RWPE2 (cell line): ENCODE data around the gene TRIM15.

Source experiments
- ATAC-seq: fragments of 200-7000 bp; cut with Tn5 transposase; 3 replicates; pipeline ENCODE4 v1.9.1; 2021; ENCODE audit warnings: low read depth
- DNase-seq: peaks from one replicate; pipeline ENCODE4 v3.0.0-alpha.2; 2020; ENCODE audit warnings: low spot score
- H3K27ac ChIP-seq: fragments of 450-650 bp; 2 replicates; pipeline ENCODE4 v1.5.1; 2017; ENCODE audit warnings: mild to moderate bottlenecking; ENCODE audit not compliant: poor library complexity, severe bottlenecking
- H3K27me3 ChIP-seq: fragments of 250-450 bp; sonication (Bioruptor Pico); 2 replicates; pipeline ENCODE4 v1.5.1; 2021; ENCODE audit warnings: mild to moderate bottlenecking, moderate library complexity; ENCODE audit not compliant: insufficient read depth, poor library complexity, severe bottlenecking
- H3K36me3 ChIP-seq: fragments of 250-450 bp; sonication (Bioruptor Pico); 2 replicates; pipeline ENCODE4 v1.5.1; 2020; ENCODE audit warnings: low read depth, mild to moderate bottlenecking, moderate library complexity
- H3K4me1 ChIP-seq: fragments of 250-450 bp; sonication (Bioruptor Pico); 2 replicates; pipeline ENCODE4 v1.5.1; 2021; ENCODE audit warnings: mild to moderate bottlenecking, moderate library complexity; ENCODE audit not compliant: insufficient read depth, poor library complexity, severe bottlenecking
- H3K4me3 ChIP-seq: fragments of 250-450 bp; sonication (Bioruptor Pico); 2 replicates; pipeline ENCODE4 v1.5.1; 2021; ENCODE audit warnings: mild to moderate bottlenecking, moderate library complexity; ENCODE audit not compliant: severe bottlenecking
- H3K9me3 ChIP-seq: fragments of 250-450 bp; sonication (Bioruptor Pico); 2 replicates; pipeline ENCODE4 v1.5.1; 2021; ENCODE audit warnings: mild to moderate bottlenecking, moderate library complexity; ENCODE audit not compliant: severe bottlenecking
- TF ChIP-seq, protein P1 (sequence below): fragments of 450-650 bp; IDR thresholded peaks from one replicate; pipeline ENCODE4 v1.5.1; 2017; ENCODE audit warnings: mild to moderate bottlenecking, moderate library complexity; ENCODE audit not compliant: poor library complexity, severe bottlenecking

Gene TRIM15

DNA sequence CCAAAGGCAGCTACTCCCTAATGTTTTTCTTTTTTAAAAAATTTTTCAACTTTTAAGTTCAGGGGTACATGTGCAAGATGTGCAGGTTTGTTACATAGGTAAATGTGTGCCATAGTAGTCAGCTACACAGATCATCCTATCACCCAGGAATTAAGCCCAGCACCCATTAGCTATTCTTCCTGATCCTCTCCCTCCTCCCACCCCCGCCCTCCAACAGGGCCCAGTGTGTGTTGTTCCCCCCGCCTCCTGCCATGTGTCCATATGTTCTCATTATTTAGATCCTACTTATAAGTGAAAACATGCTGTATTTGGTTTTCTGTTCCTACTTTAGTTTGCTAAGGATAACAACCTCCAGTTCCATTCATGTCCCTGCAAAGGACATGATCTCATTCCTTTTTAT lies 12.4 kb downstream of the TRIM15 start:
- no peak for DNase-seq
- no peak for ATAC-seq
- Histone ChIP-seq H3K27me3 (peaks cover 44% of the 10 kb centered on the region), H3K27ac (no peak overlapping the region), H3K4me3 (no peak overlapping the region), H3K9me3 (peaks cover 5% of the 10 kb centered on the region), H3K4me1 (no peaks in the 10 kb centered on the region), H3K36me3 (no peaks in the 10 kb centered on the region)
- TF ChIP-seq, protein P1, sequence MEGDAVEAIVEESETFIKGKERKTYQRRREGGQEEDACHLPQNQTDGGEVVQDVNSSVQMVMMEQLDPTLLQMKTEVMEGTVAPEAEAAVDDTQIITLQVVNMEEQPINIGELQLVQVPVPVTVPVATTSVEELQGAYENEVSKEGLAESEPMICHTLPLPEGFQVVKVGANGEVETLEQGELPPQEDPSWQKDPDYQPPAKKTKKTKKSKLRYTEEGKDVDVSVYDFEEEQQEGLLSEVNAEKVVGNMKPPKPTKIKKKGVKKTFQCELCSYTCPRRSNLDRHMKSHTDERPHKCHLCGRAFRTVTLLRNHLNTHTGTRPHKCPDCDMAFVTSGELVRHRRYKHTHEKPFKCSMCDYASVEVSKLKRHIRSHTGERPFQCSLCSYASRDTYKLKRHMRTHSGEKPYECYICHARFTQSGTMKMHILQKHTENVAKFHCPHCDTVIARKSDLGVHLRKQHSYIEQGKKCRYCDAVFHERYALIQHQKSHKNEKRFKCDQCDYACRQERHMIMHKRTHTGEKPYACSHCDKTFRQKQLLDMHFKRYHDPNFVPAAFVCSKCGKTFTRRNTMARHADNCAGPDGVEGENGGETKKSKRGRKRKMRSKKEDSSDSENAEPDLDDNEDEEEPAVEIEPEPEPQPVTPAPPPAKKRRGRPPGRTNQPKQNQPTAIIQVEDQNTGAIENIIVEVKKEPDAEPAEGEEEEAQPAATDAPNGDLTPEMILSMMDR, result no peak

DNA sequence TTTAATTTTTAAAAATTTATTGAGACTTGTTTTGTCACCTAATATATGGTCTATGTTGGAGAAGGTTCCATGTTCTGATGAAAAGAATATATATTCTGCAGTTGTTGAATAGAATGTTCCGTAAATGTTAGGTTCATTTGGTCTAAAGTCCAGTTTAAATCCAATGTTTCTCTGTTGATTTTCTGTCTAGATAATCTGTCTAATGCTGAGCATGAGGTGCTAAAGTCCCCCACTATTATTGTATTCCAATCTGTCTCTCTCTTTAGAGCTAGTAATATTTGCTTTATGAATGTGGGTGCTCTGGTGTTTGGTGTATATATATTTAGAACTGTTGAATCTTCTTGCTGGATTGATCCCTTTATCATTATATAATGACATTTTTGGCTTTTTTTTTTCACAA lies 15.5 kb downstream of the TRIM15 start:
- TF ChIP-seq, protein P1, result no peak
- no peak for ATAC-seq

DNA sequence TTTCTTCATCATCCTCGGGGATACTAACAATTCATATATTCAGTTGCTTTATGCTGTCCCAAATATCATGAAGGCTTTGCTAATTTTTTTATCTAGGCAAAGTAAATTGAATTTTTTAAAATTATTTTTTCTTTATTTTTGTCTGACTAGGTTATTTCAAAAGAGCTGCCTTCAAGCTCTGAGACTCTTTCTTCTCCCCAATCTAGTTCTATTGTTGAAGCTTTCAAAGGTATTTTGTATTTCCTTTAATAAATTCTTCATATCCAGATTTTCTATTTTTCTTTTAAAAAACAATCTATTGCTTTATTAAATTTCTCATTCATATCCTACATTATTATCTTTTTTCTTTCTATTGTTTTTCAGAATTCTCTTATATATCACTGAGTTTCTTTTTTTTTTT lies 16.8 kb downstream of the TRIM15 start:
- TF ChIP-seq, protein P1, result no peak
- no peak for DNase-seq
- Histone ChIP-seq H3K9me3 (peaks cover 5% of the 10 kb centered on the region), H3K4me3 (no peak overlapping the region), H3K36me3 (no peaks in the 10 kb centered on the region), H3K4me1 (no peaks in the 10 kb centered on the region), H3K27ac (no peak overlapping the region), H3K27me3 (peaks cover 18% of the 10 kb centered on the region)
- ATAC-seq, result no peak

More for the DNA sequence above, 15.5 kb downstream of the TRIM15 start:
- Histone ChIP-seq H3K27me3 (peaks cover 18% of the 10 kb centered on the region), H3K27ac (no peak overlapping the region), H3K4me3 (no peak overlapping the region), H3K4me1 (no peaks in the 10 kb centered on the region), H3K36me3 (no peaks in the 10 kb centered on the region), H3K9me3 (peaks cover 5% of the 10 kb centered on the region)
- DNase-seq, result no peak

DNA sequence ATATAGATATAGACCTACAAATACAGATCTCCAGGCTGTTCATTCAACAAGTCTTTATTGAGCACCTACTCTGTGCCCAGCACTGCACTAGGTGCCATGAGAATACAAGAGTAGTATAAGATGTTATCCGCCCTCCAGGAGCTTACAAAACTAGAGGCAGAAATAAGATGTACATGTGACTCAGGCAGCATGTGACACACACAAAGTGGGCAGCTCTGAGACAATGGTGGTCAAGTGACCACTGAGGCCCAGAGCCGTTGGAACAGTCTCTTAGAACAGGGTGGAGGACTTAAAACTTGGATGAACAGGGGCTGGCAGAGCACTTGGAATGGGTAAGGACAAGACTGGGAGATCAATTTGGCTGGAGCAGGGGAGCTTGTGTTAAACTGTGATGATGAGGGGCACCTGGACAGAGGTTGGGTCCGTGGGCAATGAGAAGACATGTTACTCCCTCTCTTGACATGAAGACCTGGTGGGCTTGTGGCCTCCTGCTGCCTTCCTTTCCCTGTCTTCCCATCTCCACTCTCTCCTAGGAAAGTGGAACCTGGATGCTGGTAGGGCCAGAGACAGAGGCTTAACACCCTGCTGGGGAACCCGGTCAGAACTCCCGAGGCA lies 21.2 kb downstream of the TRIM15 start:
- Histone ChIP-seq H3K4me3 (no peak overlapping the region), H3K27ac (no peak overlapping the region), H3K36me3 (peaks cover 23% of the 10 kb centered on the region), H3K9me3 (peaks cover 5% of the 10 kb centered on the region), H3K4me1 (no peaks in the 10 kb centered on the region), H3K27me3 (no peaks in the 10 kb centered on the region)
- no peak for ATAC-seq
- TF ChIP-seq, protein P1, result no peak
- DNase-seq, result no peak

DNA sequence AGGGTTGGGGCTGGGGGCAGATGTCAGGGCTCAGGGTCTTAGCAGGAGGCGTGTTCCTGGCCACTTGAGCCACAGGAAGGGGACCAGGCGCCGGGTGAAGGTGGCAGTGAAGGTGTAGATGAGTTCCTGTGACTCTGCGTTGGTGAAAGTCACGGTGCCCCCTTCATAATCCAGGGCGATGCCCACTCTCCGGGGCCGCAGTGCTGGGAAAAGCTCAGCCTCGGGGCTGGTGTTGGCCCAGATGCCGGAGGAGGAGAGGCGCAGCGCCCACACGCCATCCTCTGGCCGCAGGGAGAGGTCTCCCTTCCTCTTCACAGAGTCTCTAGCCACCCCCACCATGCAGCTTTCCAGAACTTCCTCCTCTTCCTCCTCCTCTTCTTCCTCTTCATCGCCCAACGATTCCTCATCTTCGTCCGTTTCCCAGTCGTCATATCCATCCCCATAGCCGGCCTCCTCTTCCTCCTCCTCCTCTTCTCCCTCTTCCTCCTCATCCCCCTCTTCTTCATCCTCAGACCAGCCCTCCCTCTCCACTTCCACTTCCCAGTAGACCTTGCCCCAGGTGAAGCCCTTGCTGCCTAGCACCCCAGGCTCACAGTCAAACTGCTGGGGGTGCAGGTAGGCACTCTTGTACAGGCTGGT lies 22.6 kb downstream of the TRIM15 start:
- no peak overlapping the region for H3K27ac ChIP-seq
- no peaks in the 10 kb centered on the region for H3K4me1 ChIP-seq
- no peaks in the 10 kb centered on the region for H3K27me3 ChIP-seq
- no peak for ATAC-seq
- H3K36me3 ChIP-seq, result peaks cover 36% of the 10 kb centered on the region
- TF ChIP-seq, protein P1, result no peak
- no peak for DNase-seq
- H3K9me3 ChIP-seq, result no peaks in the 10 kb centered on the region
- H3K4me3 ChIP-seq, result no peak overlapping the region
